Measurements from ENCODE around the gene LAMB4. TPM values are rescaled to one million over a fixed set of nuclear protein-coding genes. Genes with fewer than 3 reads are reported as not detected.
A peak's percentile ranks its signal among the peaks of the same experiment; 100 is the strongest.

LAMB4 gene
- total RNA-seq, 4 donors from 2014 or later = 0.75 to 2.6 (median 1.7) TPM; not detected in 1

GRCh38 chr7:108158776-108159175, 28.6 kb upstream of the LAMB4 start:
- intact Hi-C loops (cut with DNase I) = no loop called here
- Histone ChIP-seq H3K9me3 (no peaks in the 10 kb centered on the region), H3K4me1 (no peaks in the 10 kb centered on the region), H3K27ac (replicated peaks in 1 of 4) (no peak overlapping the region), H3K36me3 (no peaks in the 10 kb centered on the region), H3K27me3 (no peaks in the 10 kb centered on the region), H3K4me3 (no peak overlapping the region)
- WGBS = 61% methylated on average over 1 of the region's 1 CpG
- TF ChIP-seq EP300 (IDR thresholded peaks at IDR 0.05) (no peak), POLR2AphosphoS5 (IDR thresholded peaks at IDR 0.05) (no peak), POLR2A (IDR thresholded peaks at IDR 0.05; ENCODE audit: low read depth) (no peak), CTCF (IDR thresholded peaks at IDR 0.05) (no peak)
- DNase-seq (ENCODE audit: extremely low spot score) = no peak

GRCh38 chr7:108157606-108158335, 27.6 kb upstream of the LAMB4 start:
- 94% methylated on average over 4 of the region's 4 CpGs for WGBS
- DNase-seq (ENCODE audit: extremely low spot score) = no peak
- Histone ChIP-seq H3K9me3 (no peaks in the 10 kb centered on the region), H3K4me1 (no peaks in the 10 kb centered on the region), H3K36me3 (no peaks in the 10 kb centered on the region), H3K4me3 (no peak overlapping the region), H3K27ac (replicated peaks in 1 of 4) (no peak overlapping the region), H3K27me3 (no peaks in the 10 kb centered on the region)
- intact Hi-C loops (cut with DNase I) = no loop called here
- TF ChIP-seq POLR2AphosphoS5 (IDR thresholded peaks at IDR 0.05) (no peak), POLR2A (IDR thresholded peaks at IDR 0.05; ENCODE audit: low read depth) (no peak), EP300 (IDR thresholded peaks at IDR 0.05) (no peak), CTCF (IDR thresholded peaks at IDR 0.05) (no peak)

- TF ChIP-seq POLR2AphosphoS5 (IDR thresholded peaks at IDR 0.05) (no peak), EP300 (IDR thresholded peaks at IDR 0.05) (no peak), POLR2A (IDR thresholded peaks at IDR 0.05; ENCODE audit: low read depth) (no peak), CTCF (IDR thresholded peaks at IDR 0.05) (no peak)
- 73% methylated on average over 3 of the region's 3 CpGs for WGBS
- no peak for DNase-seq (ENCODE audit: extremely low spot score)
- intact Hi-C loops (cut with DNase I) = no loop called here
- no peaks in the 10 kb centered on the region for H3K36me3 ChIP-seq
- no peaks in the 10 kb centered on the region for H3K9me3 ChIP-seq
- H3K27me3 ChIP-seq = no peaks in the 10 kb centered on the region
- H3K4me1 ChIP-seq = no peaks in the 10 kb centered on the region
- H3K27ac ChIP-seq (replicated peaks in 1 of 4) = no peak overlapping the region
- H3K4me3 ChIP-seq = no peak overlapping the region
Observed at GRCh38 chr7:108156897-108157605, 26.9 kb upstream of the LAMB4 start.

GRCh38 chr7:108152198-108152597, 22.0 kb upstream of the LAMB4 start:
- intact Hi-C loops (cut with DNase I) = no loop called here
- WGBS = 71% methylated on average over 3 of the region's 3 CpGs
- no peak overlapping the region for H3K27ac ChIP-seq (replicated peaks in 1 of 4)
- no peaks in the 10 kb centered on the region for H3K9me3 ChIP-seq
- peaks cover 0 to 20% (median 16%) of the 10 kb centered on the region in 4 donors for H3K4me1 ChIP-seq
- no peaks in the 10 kb centered on the region for H3K36me3 ChIP-seq
- DNase-seq (ENCODE audit: extremely low spot score) = peak; percentile 60
- no peaks in the 10 kb centered on the region for H3K27me3 ChIP-seq
- no peak overlapping the region for H3K4me3 ChIP-seq
- TF ChIP-seq POLR2AphosphoS5 (IDR thresholded peaks at IDR 0.05) = no peak
- no peak for TF ChIP-seq EP300 (IDR thresholded peaks at IDR 0.05)
- TF ChIP-seq CTCF (IDR thresholded peaks at IDR 0.05) = no peak
- TF ChIP-seq POLR2A (IDR thresholded peaks at IDR 0.05; ENCODE audit: low read depth) = no peak

Data from esophagus muscularis mucosa (tissue), 4 donors.